Activated CD4-positive, CD25-positive, alpha-beta regulatory T cell (primary cell): Measurements from ENCODE around the gene CDA.

ENCODE experiments used
- DNase-seq, 4 experiments: peaks; one replicate each; lab custom pipeline; 2025; lab: John Stamatoyannopoulos, UW

The CDA gene

GRCh38 chr1:20648946-20649345 lies 60.0 kb downstream of the CDA start:
- no peak for DNase-seq

- DNase-seq = no peak
Observed at GRCh38 chr1:20652300-20652699, 63.4 kb downstream of the CDA start.

- DNase-seq = no peak
Observed at GRCh38 chr1:20654104-20654690, 65.3 kb downstream of the CDA start.

- no peak for DNase-seq
Observed at GRCh38 chr1:20657024-20657423, 68.1 kb downstream of the CDA start.

- no peak for DNase-seq
Observed at GRCh38 chr1:20658166-20658915, 69.4 kb downstream of the CDA start.

GRCh38 chr1:20660363-20660762 lies 71.5 kb downstream of the CDA start:
- no peak for DNase-seq

GRCh38 chr1:20660847-20661206 lies 71.9 kb downstream of the CDA start:
- DNase-seq = no peak

GRCh38 chr1:20661207-20662109 lies 72.6 kb downstream of the CDA start, which contains the start of gene DDOST:
DDOST (minus strand) TSS chr1:20661369; CDS start chr1:20661350, 19 bp downstream.
- DNase-seq = peak; percentile 85 to 91 (median 88)

GRCh38 chr1:20662110-20662475 lies 73.2 kb downstream of the CDA start:
- DNase-seq = no peak

GRCh38 chr1:20663365-20663764 lies 74.5 kb downstream of the CDA start:
- no peak for DNase-seq

GRCh38 chr1:20663969-20664715 lies 75.2 kb downstream of the CDA start:
- no peak for DNase-seq

GRCh38 chr1:20665726-20666125 lies 76.8 kb downstream of the CDA start:
- DNase-seq = no peak

- DNase-seq = no peak
Observed at GRCh38 chr1:20666146-20666545, 77.2 kb downstream of the CDA start.

- DNase-seq = no peak
Observed at GRCh38 chr1:20666804-20667203, 77.9 kb downstream of the CDA start.
